Heart left ventricle (tissue), 16 donors: ENCODE measurements around the gene PSMD11. TPM values are rescaled to one million over a fixed set of nuclear protein-coding genes. Genes with fewer than 3 reads are reported as not detected.

Experiments used
- ATAC-seq, 4 donors: fragments of 200-7000 bp; cut with Tn5 transposase; one replicate each; pipeline ENCODE4 v1.9.1; 2020 to 2022; ENCODE audit warnings: moderate library complexity in 4 of 4, mild to moderate bottlenecking in 3 of 4, moderate number of reproducible peaks in 1 of 4
- DNase-seq, 5 donors: peaks; one replicate each; pipeline ENCODE4 v3.0.0-alpha.2; 2020
- H3K27ac ChIP-seq, 12 donors: fragments of 200-600 bp; sonication (generic) in 4 of 12; one replicate each; pipeline versions ENCODE4 v1.5.0 to v1.8.0; 2016 to 2022; ENCODE audit warnings: mild to moderate bottlenecking in 2 of 12
- H3K27me3 ChIP-seq, 9 donors: fragments of 200-600 bp; sonication (generic) in 2 of 9; one replicate each; pipeline versions ENCODE4 v1.5.1 to v1.8.0; 2016 to 2022; ENCODE audit warnings: mild to moderate bottlenecking in 3 of 9
- H3K36me3 ChIP-seq, 9 donors: fragments of 200-600 bp; sonication (generic) in 2 of 9; one replicate each; pipeline versions ENCODE4 v1.5.0 to v1.8.0; 2018 to 2022; ENCODE audit warnings: mild to moderate bottlenecking in 2 of 9
- H3K4me1 ChIP-seq, 12 donors: fragments of 200-600 bp; sonication (generic) in 4 of 12; one replicate each; pipeline versions ENCODE4 v1.5.0 to v1.8.0; 2016 to 2022; ENCODE audit warnings: mild to moderate bottlenecking in 3 of 12
- H3K4me3 ChIP-seq, 12 donors: fragments of 200-600 bp; sonication (generic) in 4 of 12; one replicate each; pipeline versions ENCODE4 v1.5.0 to v1.8.0; 2017 to 2022; ENCODE audit warnings: mild to moderate bottlenecking in 9 of 12, moderate library complexity in 4 of 12
- H3K9me3 ChIP-seq, 12 donors: fragments of 200-600 bp; sonication (generic) in 4 of 12; one replicate each; pipeline versions ENCODE4 v1.5.0 to v1.8.0; 2016 to 2022; ENCODE audit warnings: mild to moderate bottlenecking in 1 of 12
- POLR2A ChIP-seq, 2 donors: fragments of 450-650 bp; IDR thresholded peaks; one replicate each; pipeline ENCODE4 v1.6.1; 2017; ENCODE audit warnings: antibody characterized with exemption in 2 of 2, mild to moderate bottlenecking in 2 of 2, moderate library complexity in 2 of 2
- WGBS, 4 donors: extraction: QIAGEN DNeasy Blood & Tissue Kit in 2 of 4; methylation state at CpG; one replicate each; pipeline versions ENCODE4 v1.1.5 to v1.1.7; 2013 to 2018; 5-methylcytosine and 5-hydroxymethylcytosine counted together
- intact Hi-C, 10 donors: fragments of 100-400 bp; cut with DNase I; formaldehyde crosslinking; loops; one replicate each; pipeline versions ENCODE4 v1.11.1 to v1.14.2; 2022
- polyA plus RNA-seq, 2 donors: library from polyadenylated mRNA; stranded (reverse); fragments of 200-250 nt; gene quantifications; one replicate each; pipeline ENCODE4 v1.2.3, GENCODE V29; 2013
- total RNA-seq, 9 donors: library from RNA; depleted of rRNA in 2 of 9; stranded (reverse); fragments of >200 nt in 2 of 9; fragmentation: NEBNext Ultra II Directional in 3 of 9; extraction: Animal tissue kit (Norgen Biotek cat#: 25700) in 3 of 9; gene quantifications; one replicate each; pipeline versions ENCODE4 v1.1.0 to v1.2.4, GENCODE V29; 2016 to 2023
- TF ChIP-seq, protein P1 (sequence below), 12 donors: fragments of 200-600 bp; sonication (generic) in 4 of 12; IDR thresholded peaks; one replicate each; pipeline versions ENCODE4 v1.5.0 to v1.8.0; 2018 to 2022; ENCODE audit warnings: antibody characterized with exemption in 12 of 12, mild to moderate bottlenecking in 5 of 12
- donor health status: ischemic (EF 13 %, LVEDD 7.1; RV severe dilation, severe dysfunction).
- donor health status: healthy with polysubstance abuse.
- donor health status: DM: no; HTN: yes; CAD: no.
- donor health status: DM: no; HTN: no; CAD: no.
- donor health status: ischemic (EF 25% LVEDD 6.9; RV normal size, moderate dysfunction).
- donor health status: ischemic (EF 25% LVEDD 5.7; RV mildly dilated, moderate dysfunction).
- donor health status: healthy.
- donor health status: DM: yes; HTN: yes; CAD: no.
- donor health status: ischemic (EF 35%, LVEDD 5.7; RV mildly dilated, moderate dysfunction).
- donor health status: nonischemic (EF 11% LVEDD 7.7; RV severe dilation, severe dysfunction).
- donor health status: DM: yes; HTN: yes; CAD: no.
- donor health status: PGD.
- donor health status: ischemic (EF 29% LVEDD 5.4; RV normal size, mild dysfunction).
- donor health status: nonischemic (EF 23%, LVEDD 6.1; RV moderate dilation, normal function).

Gene PSMD11
- total and polyA plus RNA-seq, 11 donors: 52.7 to 94.8 (median 72.8) TPM

DNA sequence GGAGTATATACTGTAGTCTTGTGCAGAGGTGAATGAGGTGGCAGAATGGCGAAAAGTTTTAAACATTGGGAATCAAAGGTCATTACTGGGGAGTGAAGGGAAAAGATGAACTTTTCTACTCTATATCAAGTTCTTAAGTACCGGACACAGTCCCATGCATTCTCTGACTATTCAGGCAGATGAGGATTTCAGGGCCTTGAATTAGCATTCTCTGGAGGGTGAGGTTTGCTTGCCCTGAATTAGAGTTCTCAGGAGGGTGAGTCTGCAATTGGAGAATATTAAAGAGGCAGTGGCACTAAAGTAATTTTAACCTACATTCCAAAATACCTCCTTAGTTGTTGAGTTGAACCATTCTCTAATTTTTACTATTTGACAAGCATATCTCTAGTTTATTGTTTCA lies 9.1 kb downstream of the PSMD11 start:
- H3K4me1 ChIP-seq: peaks cover 0 to 7% (median 0%) of the 10 kb centered on the region in 12 donors
- TF ChIP-seq, protein P1, sequence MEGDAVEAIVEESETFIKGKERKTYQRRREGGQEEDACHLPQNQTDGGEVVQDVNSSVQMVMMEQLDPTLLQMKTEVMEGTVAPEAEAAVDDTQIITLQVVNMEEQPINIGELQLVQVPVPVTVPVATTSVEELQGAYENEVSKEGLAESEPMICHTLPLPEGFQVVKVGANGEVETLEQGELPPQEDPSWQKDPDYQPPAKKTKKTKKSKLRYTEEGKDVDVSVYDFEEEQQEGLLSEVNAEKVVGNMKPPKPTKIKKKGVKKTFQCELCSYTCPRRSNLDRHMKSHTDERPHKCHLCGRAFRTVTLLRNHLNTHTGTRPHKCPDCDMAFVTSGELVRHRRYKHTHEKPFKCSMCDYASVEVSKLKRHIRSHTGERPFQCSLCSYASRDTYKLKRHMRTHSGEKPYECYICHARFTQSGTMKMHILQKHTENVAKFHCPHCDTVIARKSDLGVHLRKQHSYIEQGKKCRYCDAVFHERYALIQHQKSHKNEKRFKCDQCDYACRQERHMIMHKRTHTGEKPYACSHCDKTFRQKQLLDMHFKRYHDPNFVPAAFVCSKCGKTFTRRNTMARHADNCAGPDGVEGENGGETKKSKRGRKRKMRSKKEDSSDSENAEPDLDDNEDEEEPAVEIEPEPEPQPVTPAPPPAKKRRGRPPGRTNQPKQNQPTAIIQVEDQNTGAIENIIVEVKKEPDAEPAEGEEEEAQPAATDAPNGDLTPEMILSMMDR (IDR thresholded peaks at IDR 0.05): no peak
- TF ChIP-seq POLR2A (IDR thresholded peaks at IDR 0.05): no peak
- WGBS, 4 donors: 90 to 97% (median 95%) methylated on average over 2 of the region's 2 CpGs
- DNase-seq (no peak), ATAC-seq (no peak)
- no peak overlapping the region for H3K4me3 ChIP-seq
- peaks cover 0 to 100% (median 97%) of the 10 kb centered on the region in 9 donors for H3K36me3 ChIP-seq
- intact Hi-C loops: loop anchor here in 1 of 10 donors (10.0 kb wide), 1 partner anchor 89 kb away; no protein-coding TSS in a partner anchor
- H3K9me3 ChIP-seq: no peaks in the 10 kb centered on the region
- H3K27me3 ChIP-seq: no peaks in the 10 kb centered on the region
- no peak overlapping the region for H3K27ac ChIP-seq

DNA sequence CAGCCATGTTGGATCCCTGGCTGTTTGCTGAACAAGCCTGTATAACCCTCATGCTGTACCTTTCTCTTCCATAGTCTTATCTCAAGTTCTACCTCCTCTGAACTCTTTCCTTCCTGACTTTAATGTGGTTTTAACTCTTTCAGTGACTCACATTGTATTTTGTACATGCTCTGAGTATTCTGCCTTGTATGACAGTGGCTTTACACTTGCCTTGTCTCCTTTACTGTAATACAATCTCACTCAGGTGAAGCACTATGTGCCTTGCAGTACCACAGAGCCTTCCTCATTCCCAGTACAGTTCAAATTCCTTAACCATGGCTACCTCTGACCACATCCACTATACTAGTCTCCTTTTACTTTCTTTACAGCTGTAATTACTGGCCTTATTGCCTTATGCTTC lies 14.1 kb downstream of the PSMD11 start:
- TF ChIP-seq, protein P1 (IDR thresholded peaks at IDR 0.05): no peak
- no peak for TF ChIP-seq POLR2A (IDR thresholded peaks at IDR 0.05)
- no peak overlapping the region for H3K4me3 ChIP-seq
- H3K4me1 ChIP-seq: peaks cover 0 to 13% (median 0%) of the 10 kb centered on the region in 12 donors
- H3K27ac ChIP-seq: no peak overlapping the region
- no peaks in the 10 kb centered on the region for H3K9me3 ChIP-seq
- ATAC-seq (no peak), DNase-seq (no peak)
- intact Hi-C loops: loop anchor here in 1 of 10 donors (10.0 kb wide), 1 partner anchor 94 kb away; no protein-coding TSS in a partner anchor
- H3K36me3 ChIP-seq: peaks cover 0 to 100% (median 90%) of the 10 kb centered on the region in 9 donors
- H3K27me3 ChIP-seq: no peaks in the 10 kb centered on the region

DNA sequence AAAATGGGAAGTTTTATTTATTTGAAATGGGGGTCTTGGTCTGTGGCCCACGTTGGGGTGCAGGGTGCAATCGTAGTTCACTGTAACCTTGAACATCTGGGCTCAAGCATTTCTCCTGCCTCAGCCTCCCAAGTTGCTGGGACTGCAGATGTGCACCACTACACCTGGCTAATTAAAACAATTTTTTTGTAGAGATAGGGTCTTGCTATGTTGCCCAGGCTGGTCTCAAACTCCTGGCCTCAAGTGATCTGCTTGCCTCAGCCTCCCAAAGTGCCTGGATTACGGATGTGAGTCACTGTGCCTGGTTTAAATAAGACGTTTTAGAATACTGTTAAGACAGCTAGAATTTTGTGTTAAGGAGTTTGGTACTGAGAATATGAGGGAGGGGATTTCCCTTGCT lies 15.7 kb downstream of the PSMD11 start:
- DNase-seq: no peak
- Histone ChIP-seq H3K9me3 (no peaks in the 10 kb centered on the region), H3K4me1 (peaks cover 0 to 13% (median 0%) of the 10 kb centered on the region in 12 donors), H3K4me3 (no peak overlapping the region), H3K27ac (no peak overlapping the region), H3K27me3 (no peaks in the 10 kb centered on the region), H3K36me3 (peaks cover 0 to 100% (median 90%) of the 10 kb centered on the region in 9 donors)
- TF ChIP-seq, protein P1 (IDR thresholded peaks at IDR 0.05): no peak
- TF ChIP-seq POLR2A (IDR thresholded peaks at IDR 0.05): no peak
- 95 to 98% (median 95%) methylated on average over 4 of the region's 4 CpGs for WGBS, 4 donors
- intact Hi-C loops: loop anchor here in 7 of 10 donors (2.0 to 10.0 kb wide), 4 partner anchors 65 to 297 kb away; no protein-coding TSS in a partner anchor
- ATAC-seq: no peak

DNA sequence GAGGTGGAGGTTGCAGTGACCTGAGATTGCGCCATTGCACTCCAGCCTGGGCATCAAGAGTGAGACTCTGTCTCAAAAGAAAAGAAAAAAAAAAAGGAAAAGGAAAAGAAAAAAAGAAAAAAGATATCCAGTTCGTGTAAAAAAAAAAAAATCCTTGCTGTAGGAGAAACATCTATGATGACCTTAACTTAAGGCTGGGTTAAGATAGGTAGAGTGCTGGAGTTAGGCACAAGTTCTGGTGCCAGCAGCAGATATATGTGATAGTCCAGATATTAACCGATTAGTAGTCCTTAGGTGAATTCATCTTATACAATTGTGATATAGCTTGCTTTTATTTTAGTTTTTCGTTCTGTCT lies 17.2 kb downstream of the PSMD11 start:
- Histone ChIP-seq H3K9me3 (no peaks in the 10 kb centered on the region), H3K4me1 (peaks cover 0 to 13% (median 0%) of the 10 kb centered on the region in 12 donors), H3K27me3 (no peaks in the 10 kb centered on the region), H3K27ac (no peak overlapping the region), H3K4me3 (no peak overlapping the region), H3K36me3 (peaks cover 0 to 100% (median 90%) of the 10 kb centered on the region in 9 donors)
- no peak for DNase-seq
- TF ChIP-seq POLR2A (IDR thresholded peaks at IDR 0.05): no peak
- TF ChIP-seq, protein P1 (IDR thresholded peaks at IDR 0.05): no peak
- peak in 1 of 4 donors; percentile 28 for ATAC-seq
- intact Hi-C loops: loop anchor here in 7 of 10 donors (2.0 to 10.0 kb wide), 4 partner anchors 63 to 296 kb away; no protein-coding TSS in a partner anchor
- 62 to 70% (median 68%) methylated on average over 4 of the region's 4 CpGs for WGBS, 4 donors
